MCF 10A (cell line): ENCODE measurements around the gene SLC35D2. TPM values are rescaled to one million over a fixed set of nuclear protein-coding genes. Genes with fewer than 3 reads are reported as not detected.
A peak's percentile ranks its signal among the peaks of the same experiment; 100 is the strongest.

Experiments
- BruUV-seq: library from RNA; stranded (reverse); fragments of 400-500 nt; replicated peaks from 2 replicates; lab custom pipeline; 2021; lab: Mats Ljungman, UMichigan
- CTCF ChIA-PET: fragments of 300-600 bp; sonication (Branson Sonifier 250); formaldehyde crosslinking; extraction: SDS; loops from one replicate; lab custom pipeline; 2021; ENCODE audit warnings: antibody characterized with exemption, inconsistent platforms; lab: Yijun Ruan, JAX
- POLR2A ChIA-PET: fragments of 300-600, 350-650 bp; sonication (Branson Sonifier 250); formaldehyde crosslinking; extraction: SDS; loops from one replicate; lab custom pipeline; 2020; ENCODE audit warnings: antibody characterized with exemption, inconsistent platforms; lab: Yijun Ruan, JAX
- DNase-seq: peaks from one replicate; pipeline ENCODE4 v3.0.0-alpha.2; 2018; ENCODE audit not compliant: unreplicated experiment
- H3K27ac Mint-ChIP-seq: one replicate; pipeline ENCODE4 v1.8.0; 2022; ENCODE audit warnings: mild to moderate bottlenecking, low read depth, mixed read lengths; ENCODE audit not compliant: unreplicated experiment
- H3K27me3 Mint-ChIP-seq: one replicate; pipeline ENCODE4 v1.8.0; 2022; ENCODE audit warnings: mixed read lengths; ENCODE audit not compliant: insufficient read depth, unreplicated experiment
- H3K36me3 Mint-ChIP-seq: one replicate; pipeline ENCODE4 v1.8.0; 2022; ENCODE audit warnings: mild to moderate bottlenecking, moderate library complexity, mixed read lengths; ENCODE audit not compliant: insufficient read depth, unreplicated experiment
- H3K4me1 Mint-ChIP-seq: one replicate; pipeline ENCODE4 v1.8.0; 2022; ENCODE audit warnings: mixed read lengths; ENCODE audit not compliant: insufficient read depth, unreplicated experiment
- H3K4me3 Mint-ChIP-seq: one replicate; pipeline ENCODE4 v1.8.0; 2022; ENCODE audit warnings: mild to moderate bottlenecking, moderate library complexity, mixed read lengths; ENCODE audit not compliant: unreplicated experiment
- H3K9me3 Mint-ChIP-seq: one replicate; pipeline ENCODE4 v1.8.0; 2022; ENCODE audit warnings: mixed read lengths; ENCODE audit not compliant: unreplicated experiment
- CTCF ChIP-seq: fragments of 200-600 bp; IDR thresholded peaks from one replicate; pipeline ENCODE4 v1.8.0; 2022; ENCODE audit warnings: antibody characterized with exemption, mild to moderate bottlenecking; ENCODE audit not compliant: unreplicated experiment
- intact Hi-C: fragments of 100-400 bp; cut with micrococcal nuclease; formaldehyde crosslinking; loops from 2 replicates; pipeline ENCODE4 v1.14.1; 2022
- total RNA-seq: library from RNA; stranded (reverse); gene quantifications from 2 replicates; pipeline ENCODE4 v1.2.3, GENCODE V29; 2022

SLC35D2 gene
- total RNA-seq, 1 experiment from 2014 or later = 20.8 TPM

GRCh38 chr9:96420468-96421219 is 37.1 kb upstream of the SLC35D2 start:
- H3K27ac Mint-ChIP-seq = peak overlapping the region; percentile 63
- peaks cover 21% of the 10 kb centered on the region for H3K4me1 Mint-ChIP-seq
- intact Hi-C loops = loop anchor here (1.0 kb wide), 1 partner anchor 30 kb away; the partner anchor contains the start of gene HABP4
- TF ChIP-seq CTCF = no peak
- ChIA-PET POLR2A (interaction anchor here (0.6 to 1.0 kb wide), 6 partner anchors 30 to 1656 kb away, joined by 3 to 12 read pairs (median 3); partner anchors contain the start of genes HABP4 and ZNF782), CTCF (interaction anchor here (1.0 kb wide), 1 partner anchor 29 kb away, joined by 5 read pairs; no protein-coding TSS in a partner anchor)
- H3K9me3 Mint-ChIP-seq = no peaks in the 10 kb centered on the region
- DNase-seq = peak; percentile 94
- H3K4me3 Mint-ChIP-seq = no peak overlapping the region
- H3K27me3 Mint-ChIP-seq = no peaks in the 10 kb centered on the region
- BruUV-seq = no TSS peak
- no peaks in the 10 kb centered on the region for H3K36me3 Mint-ChIP-seq

GRCh38 chr9:96419691-96419969 is 36.1 kb upstream of the SLC35D2 start:
- intact Hi-C loops = loop anchor here (5.0 kb wide), 2 partner anchors 37 to 77 kb away; partner anchors contain the start of gene SLC35D2
- Mint-ChIP-seq H3K4me3 (peak overlapping the region; percentile 93), H3K4me1 (peaks cover 21% of the 10 kb centered on the region), H3K27me3 (no peaks in the 10 kb centered on the region), H3K27ac (peak overlapping the region; percentile 63), H3K36me3 (no peaks in the 10 kb centered on the region), H3K9me3 (no peaks in the 10 kb centered on the region)
- ChIA-PET POLR2A (interaction anchor here (0.6 to 2.6 kb wide), 5 partner anchors 31 to 993 kb away, joined by 3 to 28 read pairs (median 5); partner anchors contain the start of genes HABP4 and SLC35D2), CTCF (interaction anchor here (0.7 kb wide), 1 partner anchor 97 kb away, joined by 5 read pairs; no protein-coding TSS in a partner anchor)
- DNase-seq = no peak
- no peak for TF ChIP-seq CTCF
- no TSS peak for BruUV-seq

GRCh38 chr9:96418920-96419690 is 35.6 kb upstream of the SLC35D2 start:
- CTCF ChIA-PET = interaction anchor here (0.5 to 0.7 kb wide), 2 partner anchors 86 to 96 kb away, joined by 3 to 5 read pairs; no protein-coding TSS in a partner anchor
- POLR2A ChIA-PET = interaction anchor here (0.5 to 2.6 kb wide), 8 partner anchors 15 to 992 kb away, joined by 3 to 28 read pairs (median 4); partner anchors contain the start of genes HABP4 and SLC35D2
- H3K4me1 Mint-ChIP-seq = peaks cover 21% of the 10 kb centered on the region
- no peaks in the 10 kb centered on the region for H3K9me3 Mint-ChIP-seq
- H3K36me3 Mint-ChIP-seq = no peaks in the 10 kb centered on the region
- H3K27ac Mint-ChIP-seq = peak overlapping the region; percentile 63
- intact Hi-C loops = loop anchor here (1.0 to 5.0 kb wide), 3 partner anchors 37 to 232 kb away; partner anchors contain the start of gene SLC35D2
- peak; percentile 51 for DNase-seq
- H3K4me3 Mint-ChIP-seq = peak overlapping the region; percentile 93
- TF ChIP-seq CTCF = no peak
- H3K27me3 Mint-ChIP-seq = no peaks in the 10 kb centered on the region
- TSS peak; percentile 68 for BruUV-seq
